Stimulated activated CD4-positive, alpha-beta T cell treated with anti-CD3 and anti-CD28 coated beads, Interleukin-2, amount 100 ng/mL, for 24 hours (primary cell): ENCODE data around the gene NUDT12.

Source experiments
- DNase-seq, 2 donors: peaks; one replicate each; pipeline ENCODE4 v3.0.0-alpha.2; 2020

The NUDT12 gene

DNA sequence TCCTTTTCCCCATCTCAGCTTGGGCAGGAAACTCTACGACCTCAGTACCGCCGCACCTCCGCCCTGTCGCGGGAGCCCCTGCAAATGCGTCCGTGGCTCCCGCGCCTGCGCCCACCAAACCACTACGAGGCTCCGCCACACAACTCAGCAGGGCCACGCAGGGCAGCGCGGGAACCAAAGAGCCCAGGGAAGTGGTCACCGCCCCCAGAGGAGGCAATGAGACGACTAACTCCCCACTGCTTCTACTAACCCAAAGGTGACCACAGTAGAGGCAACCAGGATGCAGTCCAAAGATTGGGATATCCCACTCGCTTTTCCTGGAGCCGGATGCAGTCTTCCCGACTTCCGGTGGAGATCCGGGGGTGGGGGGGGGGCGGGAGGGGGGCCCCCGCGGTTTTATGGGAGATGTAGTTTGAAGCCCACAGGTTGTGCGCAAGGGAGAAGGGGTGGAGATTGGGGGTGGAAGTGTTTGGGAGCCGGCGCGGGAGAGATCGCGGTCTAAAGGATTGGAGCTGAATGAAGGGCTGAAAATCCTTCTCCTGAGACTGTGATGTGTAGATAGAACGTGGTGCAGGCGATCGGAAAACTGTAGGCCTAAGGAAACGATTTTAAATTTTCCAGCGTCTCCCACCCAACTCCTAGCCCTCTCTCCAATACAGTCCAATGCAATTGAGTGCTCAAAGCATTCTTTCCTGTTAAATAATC lies at the start of gene NUDT12:
TSS of gene NUDT12 (minus strand) at position 337 of the 705 bp plus-strand sequence. CDS start 2,541 bp downstream, outside the sequence.
- DNase-seq, result peak; percentile 50 to 59

DNA sequence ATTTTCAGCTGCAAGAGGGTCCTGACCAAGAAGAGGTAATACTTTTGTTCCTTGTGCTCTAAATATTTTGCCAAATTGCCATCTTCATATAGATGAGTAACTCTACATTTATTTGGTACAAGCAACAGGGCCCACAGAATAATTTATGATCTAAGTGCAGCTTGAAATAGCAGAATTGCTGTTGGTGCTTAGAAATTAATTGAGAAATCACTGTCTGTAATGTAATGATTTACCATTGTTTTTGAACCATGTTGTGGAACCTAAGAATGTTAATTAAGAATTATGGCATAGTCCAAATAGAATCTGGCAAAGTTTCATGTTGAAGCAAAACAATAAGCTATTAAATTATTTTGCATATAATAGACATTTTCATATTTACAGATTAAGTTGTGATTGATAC lies 44.8 kb upstream of the NUDT12 start:
- DNase-seq, result no peak

DNA sequence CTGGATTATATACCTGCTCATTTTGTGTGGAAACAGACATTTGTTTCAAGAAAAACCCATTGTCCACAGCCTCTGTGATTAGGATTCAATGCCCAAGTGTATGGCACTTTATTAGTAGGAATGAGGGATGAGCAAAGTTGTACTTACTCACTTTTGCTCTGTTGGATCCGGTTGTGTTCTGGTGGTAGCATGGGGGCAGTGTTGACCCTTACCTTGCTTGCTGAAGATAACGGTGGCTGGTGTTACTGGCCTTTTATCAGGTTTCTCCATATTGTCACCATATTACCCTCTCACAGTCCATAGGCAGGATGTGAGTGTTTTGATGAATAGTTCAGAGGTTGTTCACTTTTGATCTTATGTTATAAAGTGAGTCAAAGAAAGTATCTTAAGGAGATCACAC lies 42.7 kb upstream of the NUDT12 start:
- no peak for DNase-seq

DNA sequence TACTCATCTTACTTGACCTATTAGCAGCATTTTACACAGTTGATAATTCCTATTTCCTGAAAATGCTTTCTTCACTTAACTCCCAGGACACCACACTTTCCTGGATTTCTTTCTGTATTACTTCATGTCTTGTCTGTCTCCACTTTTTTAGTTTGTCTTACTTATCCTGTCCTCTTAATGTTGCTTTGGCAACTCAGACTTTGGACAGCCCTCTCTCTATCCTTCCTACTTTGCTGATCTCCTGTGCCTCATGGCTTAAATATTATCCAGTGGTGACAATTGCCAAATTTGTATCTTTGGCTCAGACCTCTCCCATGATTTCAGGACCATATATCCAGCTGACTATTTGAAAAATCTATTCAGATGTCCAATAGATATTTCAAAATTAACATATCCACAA lies 39.8 kb upstream of the NUDT12 start:
- DNase-seq, result no peak

DNA sequence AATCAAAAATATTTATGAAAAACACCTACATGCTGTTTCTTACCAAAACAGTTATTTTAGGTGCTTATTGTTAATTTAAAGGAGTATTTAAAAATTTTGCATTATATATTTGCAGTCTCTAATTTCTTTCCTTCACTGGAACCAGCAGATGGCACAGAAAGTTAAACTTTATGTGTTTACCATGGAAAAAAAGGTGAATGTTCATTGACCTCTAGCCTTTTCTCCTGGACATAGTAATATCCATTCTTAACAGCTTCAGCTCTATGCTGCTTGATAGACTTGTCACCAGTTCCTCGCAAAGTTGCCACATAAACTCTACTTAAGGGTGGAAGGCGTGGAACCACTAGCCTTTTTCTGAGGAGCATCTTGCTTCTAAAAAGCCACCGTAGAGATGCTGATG lies 38.7 kb upstream of the NUDT12 start:
- no peak for DNase-seq

DNA sequence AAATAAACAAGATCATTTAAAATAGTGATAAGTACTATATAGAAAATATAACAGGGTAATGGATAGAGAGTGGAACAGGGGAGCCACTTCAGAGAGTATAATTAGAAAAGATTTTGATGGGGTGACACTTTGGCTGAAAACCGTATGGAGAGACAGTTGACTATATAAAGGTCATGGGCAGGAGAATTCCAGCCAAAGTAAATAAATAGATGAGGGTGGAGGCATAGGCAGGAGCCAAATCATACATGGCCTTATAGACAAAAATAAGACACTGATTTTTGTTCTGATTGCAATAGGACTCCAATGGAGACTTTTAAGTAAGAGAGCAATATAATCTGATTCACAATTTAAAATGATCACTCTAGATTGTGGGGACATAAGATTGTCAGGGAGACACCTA lies 37.5 kb upstream of the NUDT12 start:
- no peak for DNase-seq

DNA sequence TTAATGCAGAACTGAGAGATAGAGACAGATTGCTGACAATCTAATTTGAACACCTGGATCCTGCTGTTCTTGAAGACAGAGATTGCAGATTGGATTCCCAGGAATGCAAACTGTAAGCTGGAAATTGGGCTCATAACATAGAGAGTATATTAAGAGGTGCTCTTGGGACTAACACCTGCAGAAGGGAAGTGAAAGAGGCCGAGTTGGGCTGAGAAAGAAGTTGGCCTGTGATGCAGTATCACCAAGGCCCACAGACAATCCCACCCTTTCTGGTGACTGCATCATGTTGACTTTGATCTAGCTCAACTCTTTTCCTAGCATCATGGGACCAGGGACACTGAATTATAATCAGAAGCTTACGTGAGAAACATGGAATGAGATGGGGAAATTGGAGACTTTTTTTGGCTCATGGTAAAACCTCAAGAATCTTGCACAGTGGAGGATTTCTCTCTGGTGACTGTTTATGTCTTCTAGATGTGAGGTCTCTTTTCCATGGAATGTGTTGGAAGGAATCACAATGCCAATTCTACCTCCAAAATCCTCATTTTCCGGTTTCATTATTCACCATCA lies 36.5 kb upstream of the NUDT12 start:
- no peak for DNase-seq

DNA sequence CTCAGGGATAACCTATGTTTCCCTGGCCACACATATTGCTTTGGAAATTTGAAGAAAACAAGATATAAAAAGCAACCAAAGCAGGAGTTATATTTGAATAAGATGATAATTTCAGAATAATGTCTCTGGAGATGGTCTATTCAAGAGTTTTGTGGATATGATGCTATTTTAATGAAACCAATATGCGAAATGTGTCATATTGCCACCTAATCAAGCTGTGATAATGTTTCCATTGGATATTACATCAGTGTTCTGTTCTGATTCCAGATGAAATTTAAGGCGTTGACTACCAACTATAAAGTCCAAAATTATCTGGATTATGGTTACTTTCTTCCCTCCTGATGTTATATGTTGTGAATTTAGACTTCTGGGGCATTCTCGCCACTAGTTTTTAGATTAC lies 27.6 kb upstream of the NUDT12 start:
- no peak for DNase-seq

DNA sequence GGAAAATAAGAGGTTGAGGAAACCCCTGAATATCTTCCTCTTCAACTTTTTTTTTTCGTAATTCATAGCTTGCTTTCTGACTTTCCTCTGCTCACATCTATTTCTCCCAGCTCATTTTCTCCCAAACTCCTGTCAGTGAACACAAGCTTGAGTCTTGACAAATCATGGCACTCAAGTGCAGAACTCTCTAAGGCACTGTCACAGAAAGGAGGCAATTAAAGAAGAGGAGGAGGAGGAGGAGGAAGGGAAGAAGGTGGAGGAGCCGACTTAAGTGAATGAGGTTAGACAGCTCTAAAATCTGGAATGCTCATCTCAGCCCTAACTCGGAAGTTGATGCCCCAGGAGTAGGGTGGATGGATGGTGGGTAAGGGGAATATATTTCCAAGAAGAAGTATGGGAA lies 27.2 kb upstream of the NUDT12 start:
- no peak for DNase-seq

DNA sequence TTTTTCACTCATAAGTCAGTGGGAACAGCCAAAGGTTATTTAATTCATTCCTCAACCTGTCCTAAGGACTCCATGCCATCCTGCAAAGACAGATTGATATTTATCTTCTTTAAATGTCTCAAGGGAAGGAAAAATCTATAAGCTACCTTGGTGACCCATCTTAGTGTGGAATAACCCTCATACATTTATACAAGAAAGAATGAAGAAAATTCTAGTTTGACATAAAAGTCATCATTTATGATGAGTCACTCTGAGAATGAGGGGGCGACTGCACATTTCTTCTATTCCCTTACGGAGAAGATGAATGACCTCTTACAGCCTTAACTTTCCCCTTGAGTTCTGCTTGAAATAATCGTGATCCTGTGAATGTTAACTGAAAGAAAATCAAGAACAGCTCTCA lies 26.8 kb upstream of the NUDT12 start:
- DNase-seq, result no peak

DNA sequence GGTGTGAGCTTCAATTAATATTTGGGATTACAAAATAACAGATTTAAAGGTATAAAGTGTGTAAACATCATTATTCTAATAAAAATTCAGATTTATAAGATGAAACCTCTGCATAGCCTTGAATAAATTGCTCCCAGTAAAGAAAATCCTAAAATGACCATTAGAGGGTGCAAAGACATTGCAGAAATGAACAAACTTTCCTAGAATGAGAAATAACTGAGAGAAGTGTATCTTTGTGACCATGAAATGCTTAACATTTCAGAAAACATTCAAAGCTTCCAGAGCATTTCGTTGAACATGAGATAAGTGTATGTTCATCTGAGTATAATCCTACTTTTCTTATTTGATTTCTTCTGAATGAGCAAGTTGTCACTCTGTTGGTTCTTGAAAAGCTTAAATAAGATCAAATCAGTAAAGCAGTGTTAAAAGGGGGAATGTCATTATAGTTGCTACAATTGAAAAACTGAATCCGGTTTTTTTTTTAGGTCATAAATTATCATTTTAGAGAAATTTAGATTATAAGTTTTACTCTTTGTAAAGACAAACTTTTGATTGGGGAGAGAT lies 24.7 kb upstream of the NUDT12 start:
- no peak for DNase-seq

DNA sequence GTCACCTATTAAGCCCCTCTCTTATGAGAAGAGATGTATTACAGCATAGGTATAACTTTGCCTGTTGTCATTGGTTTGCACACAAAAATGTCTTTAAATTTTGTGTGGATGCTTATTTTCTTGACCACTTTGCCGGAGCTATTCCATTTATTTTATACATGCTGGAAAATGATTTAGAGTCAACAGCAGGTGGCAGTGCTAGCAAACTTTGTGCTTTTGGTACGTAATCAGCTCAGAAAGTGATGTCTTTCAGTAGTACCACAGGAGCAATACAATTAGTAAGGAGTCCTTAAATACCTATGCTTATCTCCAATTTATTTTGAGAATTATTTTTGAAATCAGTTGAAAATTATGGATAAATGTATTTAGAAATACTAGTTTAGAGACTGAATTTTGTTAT lies 19.8 kb upstream of the NUDT12 start:
- peak in 1 of 2 donors; percentile 2 for DNase-seq

DNA sequence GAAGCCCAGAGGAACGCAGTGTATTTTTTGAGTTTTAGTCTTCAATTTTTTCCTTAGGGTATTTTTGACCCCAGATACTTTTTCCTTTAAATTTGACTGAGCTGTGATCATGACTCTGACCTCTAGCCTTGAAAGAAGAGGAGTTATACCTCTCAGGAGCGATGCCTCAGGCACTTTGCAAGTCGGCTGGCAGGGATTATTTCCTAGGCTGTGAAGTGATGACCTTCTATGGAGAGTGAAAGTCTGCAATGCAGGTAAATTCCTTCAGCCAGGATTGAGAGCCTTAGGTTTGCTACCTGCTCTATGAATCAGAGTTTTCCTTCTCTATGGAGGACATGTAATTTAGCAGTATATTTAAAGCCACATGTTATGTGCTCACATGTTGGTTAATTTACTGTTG lies 10.8 kb upstream of the NUDT12 start:
- DNase-seq, result no peak

DNA sequence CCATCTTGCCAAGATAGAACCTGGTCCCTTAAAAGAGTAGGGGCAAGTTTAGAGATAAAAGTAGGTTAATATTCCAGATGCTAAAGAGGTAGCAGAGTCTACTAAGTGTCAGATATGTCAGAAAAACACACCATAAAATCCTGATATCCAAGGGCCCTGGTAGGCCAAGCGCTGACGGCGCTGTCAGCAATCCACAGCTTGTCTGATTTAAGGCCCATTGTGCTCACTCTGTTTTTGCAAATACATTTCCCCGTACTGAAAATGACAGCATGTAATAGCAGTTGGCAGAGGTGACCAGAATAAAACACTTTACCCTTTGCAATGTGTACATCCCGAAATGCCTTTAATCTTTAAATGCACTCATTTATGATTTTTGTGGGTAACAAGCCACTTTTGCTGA lies 9.9 kb upstream of the NUDT12 start:
- no peak for DNase-seq

DNA sequence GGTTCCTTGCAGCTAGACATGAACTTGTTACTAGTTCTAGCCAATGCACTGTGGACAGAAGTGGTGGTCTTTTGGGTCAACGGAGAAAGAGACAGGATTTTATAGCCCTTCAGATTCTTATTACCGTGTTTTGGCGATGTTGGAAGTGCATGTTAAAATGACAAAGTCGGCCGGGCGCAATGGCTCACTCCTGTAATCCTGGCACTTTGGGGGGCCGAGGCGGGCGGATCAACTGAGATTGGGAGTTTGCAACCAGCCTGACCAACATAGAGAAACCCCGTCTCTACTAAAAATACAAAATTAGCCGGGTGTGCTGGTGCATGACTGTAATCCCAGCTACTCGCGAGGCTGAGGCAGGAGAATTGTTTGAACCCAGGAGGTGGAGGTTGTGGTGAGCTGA lies 9.1 kb upstream of the NUDT12 start:
- DNase-seq, result no peak

DNA sequence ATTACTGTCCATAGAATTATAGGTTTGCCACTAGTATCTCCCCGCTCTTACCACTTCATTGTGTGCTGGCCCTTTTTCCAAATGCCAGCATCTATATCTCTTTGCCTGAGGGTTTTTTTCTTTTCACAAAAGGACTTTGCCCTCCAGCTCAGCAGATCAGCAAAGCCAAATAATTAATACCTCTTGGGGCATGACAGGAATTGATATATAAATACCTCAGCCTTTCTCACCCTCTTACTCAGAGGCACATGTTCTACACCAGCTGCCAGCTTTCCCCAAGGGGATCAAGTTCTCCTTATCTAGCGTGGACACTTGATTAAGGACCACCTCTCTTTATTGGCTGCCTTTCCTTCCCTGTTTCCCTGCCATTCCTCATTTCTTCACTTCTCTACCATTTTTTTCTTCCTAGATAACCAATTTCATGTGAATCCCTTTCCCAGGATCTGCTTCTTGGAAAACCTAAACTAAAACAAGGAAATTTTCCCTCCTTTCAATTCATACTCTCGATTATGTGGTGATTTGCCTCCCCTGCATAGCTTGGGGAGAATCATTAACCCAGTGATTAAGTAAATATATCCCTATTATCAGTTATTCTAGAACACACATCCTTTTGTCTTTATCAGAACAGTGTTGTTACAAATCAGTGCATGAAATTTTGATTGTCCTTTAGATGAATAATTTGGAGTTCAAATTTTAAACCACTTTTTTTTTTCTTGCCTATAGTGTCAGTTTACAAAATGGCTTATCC lies 6.9 kb upstream of the NUDT12 start:
- DNase-seq, result no peak

DNA sequence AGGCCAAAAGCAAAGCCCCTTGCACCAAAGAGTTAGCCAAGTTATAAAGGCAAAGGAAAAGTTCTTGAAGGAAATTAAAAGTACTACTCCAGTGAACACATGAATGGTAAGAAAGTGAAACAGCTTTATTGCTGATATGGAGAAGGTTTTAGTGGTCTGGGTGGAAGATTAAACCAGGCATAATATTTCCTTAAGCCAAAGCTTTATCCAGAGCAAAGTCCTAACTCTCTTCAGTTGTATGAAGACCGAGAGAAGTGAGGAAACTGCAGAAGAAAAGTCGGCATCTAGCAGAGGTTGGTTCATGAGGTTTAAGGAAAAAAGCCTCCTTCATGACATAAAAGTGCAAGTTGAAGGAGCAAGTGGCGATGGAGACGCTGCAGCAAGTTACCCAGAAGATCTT lies 3.1 kb upstream of the NUDT12 start:
- no peak for DNase-seq

DNA sequence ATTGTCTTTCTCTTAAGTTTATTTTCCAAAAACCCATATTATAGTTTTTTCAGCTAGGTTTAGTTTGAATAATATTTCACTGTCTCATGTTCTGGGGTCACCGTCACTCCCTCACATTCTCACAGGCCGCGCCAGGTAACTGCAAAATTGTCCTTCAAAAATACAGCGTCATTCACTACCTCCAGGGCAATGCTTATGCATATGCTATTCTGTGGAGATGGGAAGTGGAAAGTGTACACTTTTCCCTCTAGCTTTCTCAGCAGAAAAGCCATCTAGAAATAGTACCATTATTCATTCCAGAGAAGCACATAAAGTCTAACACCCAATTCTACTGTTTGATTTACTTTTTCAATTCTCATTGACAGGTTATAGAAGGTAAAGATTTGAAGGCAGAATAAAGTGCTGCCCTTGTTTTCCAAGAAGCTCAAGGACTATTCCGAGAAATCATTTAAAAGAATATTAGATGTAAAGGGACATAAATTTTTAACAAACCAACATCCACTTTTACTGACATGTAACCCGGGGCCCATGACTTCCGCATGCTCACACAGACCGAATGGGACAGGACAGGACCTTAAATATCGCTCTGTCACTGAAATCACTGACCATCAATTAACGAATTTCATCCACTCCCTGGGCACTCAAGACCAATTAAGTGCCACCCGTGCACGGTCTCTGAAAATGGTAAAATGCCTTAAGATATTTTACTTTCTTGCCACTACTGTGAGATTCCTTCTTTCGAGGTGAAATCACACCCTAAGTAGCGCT lies 720 bp downstream of the NUDT12 start:
- peak in 1 of 2 donors; percentile 1 for DNase-seq

DNA sequence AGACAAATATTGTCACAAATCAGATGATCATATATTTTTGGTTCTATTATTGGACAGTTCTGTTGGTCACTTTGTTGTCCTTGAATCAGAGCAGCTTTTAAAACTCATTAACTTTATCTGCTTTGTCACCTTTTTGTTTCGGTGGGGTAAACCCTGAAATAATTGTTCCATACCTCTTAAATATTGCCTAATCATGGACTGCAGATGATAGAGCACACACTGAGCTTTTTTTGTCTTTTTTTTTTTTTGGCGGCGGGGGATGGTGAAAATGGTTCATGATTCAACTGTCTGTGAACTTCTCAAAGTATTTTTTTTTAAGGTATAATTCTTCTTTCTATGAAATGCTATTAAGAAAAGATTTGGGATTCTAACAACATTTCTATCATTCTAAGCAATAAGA lies 1.8 kb downstream of the NUDT12 start:
- no peak for DNase-seq

DNA sequence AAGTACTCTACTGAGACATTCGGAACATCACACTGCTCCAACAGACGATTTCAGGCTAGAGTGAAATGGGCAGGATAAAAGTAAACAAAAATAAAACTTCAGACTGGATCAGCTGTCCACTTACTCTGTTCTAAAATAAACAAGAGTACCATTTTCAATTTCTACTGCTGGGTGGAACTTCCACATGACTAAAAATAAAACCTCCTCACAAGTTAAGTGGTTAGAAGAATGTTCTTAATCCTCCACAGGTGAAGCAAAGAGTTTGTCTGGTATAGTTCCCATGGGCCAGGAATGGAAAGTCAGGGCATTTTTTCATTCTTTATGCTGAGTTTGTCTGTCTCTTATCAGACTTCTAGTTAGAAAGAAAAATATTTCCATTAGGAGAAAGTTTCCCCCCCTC lies 15.7 kb downstream of the NUDT12 start:
- DNase-seq, result no peak

DNA sequence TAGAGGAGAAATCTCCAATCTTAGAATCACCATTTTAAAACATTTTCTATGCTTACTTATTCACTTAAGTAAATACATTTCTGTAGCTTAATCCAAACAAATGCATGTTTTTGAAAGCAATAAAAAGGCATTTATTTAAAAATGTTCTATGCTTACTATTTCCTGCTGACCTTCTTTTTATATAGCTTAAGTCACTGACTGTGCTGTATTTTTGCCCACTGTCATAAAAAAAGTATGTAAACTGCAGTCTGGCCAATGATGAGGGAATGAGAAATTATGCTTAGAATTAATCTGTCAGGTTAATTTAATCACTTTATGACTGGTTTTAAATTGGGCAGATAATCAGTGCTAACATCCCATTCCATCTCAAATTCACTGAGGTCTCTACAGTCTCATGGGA lies 20.1 kb downstream of the NUDT12 start:
- DNase-seq, result no peak

DNA sequence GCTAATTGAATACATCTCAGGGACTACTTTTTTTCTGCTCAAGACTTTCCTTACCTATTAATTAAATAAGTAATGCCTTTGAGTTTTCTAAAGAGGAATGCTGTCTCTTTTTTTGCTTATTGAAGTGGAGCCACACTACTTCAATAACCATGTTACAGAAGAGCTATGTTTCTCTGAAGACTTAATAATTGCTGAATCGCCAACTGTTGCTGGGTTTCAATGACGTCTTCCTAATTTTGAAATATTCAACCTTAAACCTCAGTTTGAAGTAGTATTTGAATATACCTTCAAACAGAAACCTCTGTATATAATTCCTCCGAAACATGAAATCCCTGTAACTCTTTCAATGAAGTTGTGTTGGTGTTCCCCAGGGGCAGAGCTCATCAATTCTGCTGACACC lies 21.0 kb downstream of the NUDT12 start:
- DNase-seq, result no peak

DNA sequence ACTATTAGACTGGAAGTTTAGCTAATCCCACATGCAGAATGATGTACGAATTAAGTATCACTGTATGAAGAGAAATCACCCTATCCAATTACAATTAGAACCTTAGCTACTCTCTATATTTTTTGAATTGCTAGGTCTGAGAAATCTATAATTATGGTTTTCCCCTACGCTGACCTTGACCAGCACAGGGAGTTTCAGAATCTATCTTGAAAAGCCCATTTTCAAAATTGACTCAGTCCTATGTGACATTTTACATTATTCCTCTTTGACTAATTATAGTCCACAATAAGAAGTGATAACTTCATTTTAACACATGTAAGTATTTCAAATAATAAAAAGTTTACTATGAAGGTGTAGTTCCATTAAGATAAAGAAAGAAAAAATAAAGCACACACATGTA lies 21.5 kb downstream of the NUDT12 start:
- DNase-seq, result no peak
